ENCODE results near the gene MED14. TPM values are rescaled to one million over a fixed set of nuclear protein-coding genes. Genes with fewer than 3 reads are reported as not detected.

MED14 gene
- polyA plus RNA-seq, 2 donors = 7.4 to 9.8 TPM

DNA sequence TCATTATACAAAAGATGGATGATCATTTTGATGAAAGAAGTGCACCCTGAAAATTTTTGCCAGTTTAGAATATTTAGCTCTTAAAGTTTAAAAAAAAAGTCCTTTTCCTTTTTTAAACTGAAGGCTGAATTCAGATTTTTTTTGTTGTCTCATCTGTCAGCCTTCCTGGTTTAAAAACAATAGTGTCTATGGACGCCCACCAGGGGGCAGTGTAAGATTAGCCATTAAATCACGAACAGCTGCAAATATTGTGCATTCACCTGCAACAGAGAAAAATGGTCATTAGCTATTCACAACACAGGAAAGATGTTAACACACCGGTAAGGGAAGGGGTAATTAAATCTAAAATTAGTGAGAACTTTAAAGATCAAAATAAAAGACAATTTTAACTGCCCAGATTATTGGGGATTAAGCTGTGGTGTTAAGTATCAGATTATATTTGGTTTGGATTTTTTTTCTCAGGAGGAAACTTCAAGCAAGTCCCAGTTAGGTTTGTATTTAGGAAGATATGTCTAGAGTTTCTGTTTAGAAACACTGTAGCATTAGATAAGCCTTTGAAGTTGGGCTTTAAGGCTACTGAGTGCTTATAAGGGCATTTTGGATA lies 83.6 kb downstream of the MED14 start:
- H3K4me3 ChIP-seq (ENCODE audit: low read depth in 1 of 2, low read length in 2 of 2) = no peak overlapping the region
- no peaks in the 10 kb centered on the region for H3K27me3 ChIP-seq (ENCODE audit: control insufficient read depth in 1 of 2, insufficient read depth in 2 of 2, low read length in 2 of 2)
- no peaks in the 10 kb centered on the region for H3K36me3 ChIP-seq (ENCODE audit: control insufficient read depth in 2 of 2, insufficient read depth in 2 of 2, low read length in 1 of 2)
- no peak overlapping the region for H3K27ac ChIP-seq (ENCODE audit: low read depth in 2 of 2, low read length in 1 of 2)
- WGBS, 2 donors = 0 to 1% methylated on average over 3 of the region's 3 CpGs
- H3K9me3 ChIP-seq (ENCODE audit: control insufficient read depth in 2 of 2, insufficient read depth in 1 of 2, low read depth in 1 of 2, low read length in 1 of 2) = no peaks in the 10 kb centered on the region
- no peaks in the 10 kb centered on the region for H3K4me1 ChIP-seq (ENCODE audit: control insufficient read depth in 2 of 2, insufficient read depth in 2 of 2, low read length in 1 of 2)

DNA sequence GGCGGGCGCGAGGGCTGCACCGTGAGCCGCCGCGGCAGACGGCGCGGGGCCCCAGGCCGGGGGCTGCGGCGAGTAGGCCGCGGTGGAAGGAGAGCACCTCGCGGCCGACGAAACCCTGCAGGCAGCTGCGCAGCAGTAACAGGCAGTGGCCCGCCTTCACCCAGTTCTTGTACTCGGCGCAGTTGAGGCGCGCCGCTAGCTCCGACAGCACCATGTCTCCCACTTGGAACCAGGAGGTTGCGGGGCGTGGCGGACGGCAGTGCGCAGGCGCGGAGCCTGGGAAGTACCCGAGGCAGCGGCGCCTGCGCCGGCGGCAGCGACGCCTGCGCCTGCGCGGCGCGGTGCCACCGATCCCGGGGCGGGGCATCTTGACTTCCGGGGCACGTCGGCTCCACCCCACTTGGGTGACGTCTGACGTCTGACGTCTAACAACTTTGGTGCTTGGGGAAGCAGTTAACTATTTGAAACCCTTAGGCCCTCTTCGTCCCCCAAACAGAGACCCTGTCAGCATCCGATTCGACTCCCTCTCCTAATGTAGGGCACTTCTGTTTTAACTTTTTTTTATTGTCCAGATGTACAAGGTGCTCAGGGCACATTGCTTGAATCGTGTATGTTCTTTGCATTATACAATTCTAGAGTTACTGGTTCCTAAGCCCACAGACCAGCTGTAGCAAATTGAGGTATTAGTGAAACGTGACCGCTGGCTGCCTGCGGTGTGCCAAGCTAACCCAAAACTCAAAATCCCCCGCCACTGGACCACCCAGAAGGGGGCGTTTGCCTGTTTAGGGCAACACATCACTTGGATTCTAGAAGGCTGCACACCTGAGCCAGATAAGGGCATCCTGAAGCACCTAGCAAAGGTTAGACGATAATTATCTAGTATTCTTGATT lies 87.8 kb downstream of the MED14 start, which contains the start of gene CXorf38:
TSS of gene CXorf38 (minus strand) at position 255 of the 891 bp plus-strand sequence. CDS start at position 214, 41 bp downstream.
- Histone ChIP-seq H3K27ac (ENCODE audit: low read depth in 2 of 2, low read length in 1 of 2) (peak within 1 kb of the TSS; percentile 82 to 85), H3K4me1 (ENCODE audit: control insufficient read depth in 2 of 2, insufficient read depth in 2 of 2, low read length in 1 of 2) (no peaks in the 10 kb centered on the region), H3K4me3 (ENCODE audit: low read depth in 1 of 2, low read length in 2 of 2) (peak within 1 kb of the TSS; percentile 78 to 87), H3K9me3 (ENCODE audit: control insufficient read depth in 2 of 2, insufficient read depth in 1 of 2, low read depth in 1 of 2, low read length in 1 of 2) (no peaks in the 10 kb centered on the region), H3K27me3 (ENCODE audit: control insufficient read depth in 1 of 2, insufficient read depth in 2 of 2, low read length in 2 of 2) (no peaks in the 10 kb centered on the region), H3K36me3 (ENCODE audit: control insufficient read depth in 2 of 2, insufficient read depth in 2 of 2, low read length in 1 of 2) (no peaks in the 10 kb centered on the region)
- WGBS, 2 donors = 1 to 3% methylated on average over 66 of the region's 66 CpGs

DNA sequence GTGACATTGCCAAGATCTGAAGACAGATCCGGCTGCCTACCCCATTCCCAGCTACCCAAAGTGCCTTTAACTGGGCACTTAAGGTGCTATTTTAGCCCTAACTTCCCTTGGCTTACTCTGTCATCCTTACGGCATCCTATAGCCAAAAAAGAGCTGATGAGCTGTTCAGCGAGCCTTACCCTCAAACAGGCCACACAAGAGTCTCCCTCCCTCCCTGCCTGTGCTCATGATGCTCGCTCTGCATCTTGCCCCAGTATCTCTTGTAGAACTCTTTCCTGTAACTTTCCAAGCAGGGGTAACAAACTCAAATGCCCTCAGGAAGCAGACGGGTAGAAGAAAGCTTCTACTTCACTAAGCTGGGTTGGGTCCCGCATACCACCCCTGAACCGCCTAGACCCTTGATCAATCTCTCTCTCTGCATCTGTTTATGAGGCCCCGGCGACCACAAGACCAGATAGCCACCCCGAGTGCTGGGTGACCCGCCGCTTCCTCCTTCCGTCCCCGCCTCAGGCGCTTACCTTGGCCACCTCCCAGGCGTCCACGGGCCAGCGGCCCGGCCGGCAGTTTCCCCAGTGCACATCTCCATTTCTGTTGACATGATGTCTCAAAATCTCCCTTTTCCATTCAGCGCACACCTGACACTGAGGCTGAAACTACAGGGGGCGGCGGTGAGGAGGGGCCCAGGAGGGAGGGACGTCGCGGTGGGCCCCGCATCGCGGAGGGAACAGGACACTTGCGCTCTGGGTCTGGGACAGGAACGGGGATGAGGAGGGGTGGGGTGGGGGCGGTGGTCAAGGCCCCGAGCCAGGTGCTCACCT lies 88.6 kb downstream of the MED14 start:
- 0 to 5% methylated on average over 32 to 33 of the region's 33 CpGs for WGBS, 2 donors
- Histone ChIP-seq H3K27ac (ENCODE audit: low read depth in 2 of 2, low read length in 1 of 2) (peak overlapping the region; percentile 73 to 82), H3K27me3 (ENCODE audit: control insufficient read depth in 1 of 2, insufficient read depth in 2 of 2, low read length in 2 of 2) (no peaks in the 10 kb centered on the region), H3K4me3 (ENCODE audit: low read depth in 1 of 2, low read length in 2 of 2) (peak overlapping the region; percentile 78 to 87), H3K36me3 (ENCODE audit: control insufficient read depth in 2 of 2, insufficient read depth in 2 of 2, low read length in 1 of 2) (no peaks in the 10 kb centered on the region), H3K9me3 (ENCODE audit: control insufficient read depth in 2 of 2, insufficient read depth in 1 of 2, low read depth in 1 of 2, low read length in 1 of 2) (no peaks in the 10 kb centered on the region), H3K4me1 (ENCODE audit: control insufficient read depth in 2 of 2, insufficient read depth in 2 of 2, low read length in 1 of 2) (no peaks in the 10 kb centered on the region)

GRCh38 chrX:40644821-40645358 lies 90.5 kb downstream of the MED14 start:
- peak overlapping the region; percentile 17 to 39 for H3K4me3 ChIP-seq (ENCODE audit: low read depth in 1 of 2, low read length in 2 of 2)
- H3K27me3 ChIP-seq (ENCODE audit: control insufficient read depth in 1 of 2, insufficient read depth in 2 of 2, low read length in 2 of 2) = no peaks in the 10 kb centered on the region
- H3K4me1 ChIP-seq (ENCODE audit: control insufficient read depth in 2 of 2, insufficient read depth in 2 of 2, low read length in 1 of 2) = no peaks in the 10 kb centered on the region
- no peaks in the 10 kb centered on the region for H3K36me3 ChIP-seq (ENCODE audit: control insufficient read depth in 2 of 2, insufficient read depth in 2 of 2, low read length in 1 of 2)
- peak overlapping the region; percentile 74 to 77 for H3K27ac ChIP-seq (ENCODE audit: low read depth in 2 of 2, low read length in 1 of 2)
- no peaks in the 10 kb centered on the region for H3K9me3 ChIP-seq (ENCODE audit: control insufficient read depth in 2 of 2, insufficient read depth in 1 of 2, low read depth in 1 of 2, low read length in 1 of 2)
- WGBS, 2 donors = 5 to 20% methylated on average over 4 of the region's 4 CpGs

DNA sequence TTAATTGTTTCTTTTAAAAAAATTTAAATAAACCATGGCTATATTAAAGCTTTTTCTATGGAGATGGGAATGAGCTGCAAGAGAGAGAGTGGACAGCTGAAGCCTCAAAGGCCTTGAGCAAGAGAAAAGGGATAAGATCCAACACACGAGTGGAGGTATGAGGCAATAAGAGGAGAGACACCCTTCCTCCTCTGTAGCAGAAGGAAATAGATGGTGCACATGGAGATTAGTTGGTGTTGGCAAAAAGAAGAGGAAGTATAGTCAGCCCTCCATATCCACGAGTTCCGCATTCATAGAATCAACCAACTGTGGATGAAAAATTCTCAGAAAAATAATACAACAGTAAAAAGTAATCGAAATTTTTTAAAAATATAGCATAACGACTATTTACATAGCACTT lies 91.2 kb downstream of the MED14 start:
- H3K36me3 ChIP-seq (ENCODE audit: control insufficient read depth in 2 of 2, insufficient read depth in 2 of 2, low read length in 1 of 2) = no peaks in the 10 kb centered on the region
- H3K9me3 ChIP-seq (ENCODE audit: control insufficient read depth in 2 of 2, insufficient read depth in 1 of 2, low read depth in 1 of 2, low read length in 1 of 2) = no peaks in the 10 kb centered on the region
- H3K4me3 ChIP-seq (ENCODE audit: low read depth in 1 of 2, low read length in 2 of 2) = peak overlapping the region in 1 of 2 donors; percentile 17
- WGBS, 2 donors = 40 to 50% methylated on average over 5 of the region's 5 CpGs
- no peaks in the 10 kb centered on the region for H3K4me1 ChIP-seq (ENCODE audit: control insufficient read depth in 2 of 2, insufficient read depth in 2 of 2, low read length in 1 of 2)
- no peak overlapping the region for H3K27ac ChIP-seq (ENCODE audit: low read depth in 2 of 2, low read length in 1 of 2)
- H3K27me3 ChIP-seq (ENCODE audit: control insufficient read depth in 1 of 2, insufficient read depth in 2 of 2, low read length in 2 of 2) = no peaks in the 10 kb centered on the region

- peaks cover 8 to 9% of the 10 kb centered on the region in 2 donors for H3K36me3 ChIP-seq (ENCODE audit: control insufficient read depth in 2 of 2, insufficient read depth in 2 of 2, low read length in 1 of 2)
- 64 to 79% methylated on average over 3 of the region's 3 CpGs for WGBS, 2 donors
Measured at GRCh38 chrX:40637687-40638086, 97.7 kb downstream of the MED14 start.

DNA sequence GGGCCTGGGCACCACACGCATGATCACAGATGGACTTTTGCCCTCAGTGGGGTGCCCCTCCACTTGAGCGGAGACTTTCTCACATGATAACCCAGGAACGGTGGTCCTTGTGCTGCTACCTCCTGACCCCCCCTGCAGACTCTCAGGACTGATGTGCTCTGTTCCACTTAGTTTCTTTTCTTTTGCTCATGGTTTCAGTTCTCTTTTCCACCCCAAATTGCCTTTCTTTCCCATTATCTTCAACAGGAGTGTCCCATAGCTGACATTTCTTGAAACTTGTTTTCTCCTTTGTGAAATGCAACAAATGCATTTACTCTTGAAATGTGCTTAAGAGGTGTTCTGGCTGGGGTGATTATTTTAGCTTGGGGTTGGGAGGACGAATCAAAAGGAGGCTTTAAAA lies 103.1 kb downstream of the MED14 start:
- peaks cover 0 to 12% of the 10 kb centered on the region in 2 donors for H3K27me3 ChIP-seq (ENCODE audit: control insufficient read depth in 1 of 2, insufficient read depth in 2 of 2, low read length in 2 of 2)
- no peaks in the 10 kb centered on the region for H3K9me3 ChIP-seq (ENCODE audit: control insufficient read depth in 2 of 2, insufficient read depth in 1 of 2, low read depth in 1 of 2, low read length in 1 of 2)
- peaks cover 9 to 15% of the 10 kb centered on the region in 2 donors for H3K36me3 ChIP-seq (ENCODE audit: control insufficient read depth in 2 of 2, insufficient read depth in 2 of 2, low read length in 1 of 2)
- H3K4me1 ChIP-seq (ENCODE audit: control insufficient read depth in 2 of 2, insufficient read depth in 2 of 2, low read length in 1 of 2) = peaks cover 0 to 2% of the 10 kb centered on the region in 2 donors
- no peak overlapping the region for H3K4me3 ChIP-seq (ENCODE audit: low read depth in 1 of 2, low read length in 2 of 2)
- 84 to 90% methylated on average over 4 of the region's 4 CpGs for WGBS, 2 donors
- H3K27ac ChIP-seq (ENCODE audit: low read depth in 2 of 2, low read length in 1 of 2) = no peak overlapping the region

More at GRCh38 chrX:40637687-40638086, 97.7 kb downstream of the MED14 start:
- no peaks in the 10 kb centered on the region for H3K9me3 ChIP-seq (ENCODE audit: control insufficient read depth in 2 of 2, insufficient read depth in 1 of 2, low read depth in 1 of 2, low read length in 1 of 2)
- H3K4me1 ChIP-seq (ENCODE audit: control insufficient read depth in 2 of 2, insufficient read depth in 2 of 2, low read length in 1 of 2) = peaks cover 0 to 2% of the 10 kb centered on the region in 2 donors
- peaks cover 0 to 12% of the 10 kb centered on the region in 2 donors for H3K27me3 ChIP-seq (ENCODE audit: control insufficient read depth in 1 of 2, insufficient read depth in 2 of 2, low read length in 2 of 2)
- no peak overlapping the region for H3K27ac ChIP-seq (ENCODE audit: low read depth in 2 of 2, low read length in 1 of 2)
- H3K4me3 ChIP-seq (ENCODE audit: low read depth in 1 of 2, low read length in 2 of 2) = no peak overlapping the region

- no peaks in the 10 kb centered on the region for H3K9me3 ChIP-seq (ENCODE audit: control insufficient read depth in 2 of 2, insufficient read depth in 1 of 2, low read depth in 1 of 2, low read length in 1 of 2)
- H3K36me3 ChIP-seq (ENCODE audit: control insufficient read depth in 2 of 2, insufficient read depth in 2 of 2, low read length in 1 of 2) = peaks cover 0 to 10% of the 10 kb centered on the region in 2 donors
- no peak overlapping the region for H3K4me3 ChIP-seq (ENCODE audit: low read depth in 1 of 2, low read length in 2 of 2)
- no peaks in the 10 kb centered on the region for H3K4me1 ChIP-seq (ENCODE audit: control insufficient read depth in 2 of 2, insufficient read depth in 2 of 2, low read length in 1 of 2)
- H3K27me3 ChIP-seq (ENCODE audit: control insufficient read depth in 1 of 2, insufficient read depth in 2 of 2, low read length in 2 of 2) = no peaks in the 10 kb centered on the region
- H3K27ac ChIP-seq (ENCODE audit: low read depth in 2 of 2, low read length in 1 of 2) = no peak overlapping the region
- WGBS, 2 donors = 95 to 96% methylated on average over 5 of the region's 5 CpGs
Measured at GRCh38 chrX:40628506-40628905, 106.8 kb downstream of the MED14 start.

DNA sequence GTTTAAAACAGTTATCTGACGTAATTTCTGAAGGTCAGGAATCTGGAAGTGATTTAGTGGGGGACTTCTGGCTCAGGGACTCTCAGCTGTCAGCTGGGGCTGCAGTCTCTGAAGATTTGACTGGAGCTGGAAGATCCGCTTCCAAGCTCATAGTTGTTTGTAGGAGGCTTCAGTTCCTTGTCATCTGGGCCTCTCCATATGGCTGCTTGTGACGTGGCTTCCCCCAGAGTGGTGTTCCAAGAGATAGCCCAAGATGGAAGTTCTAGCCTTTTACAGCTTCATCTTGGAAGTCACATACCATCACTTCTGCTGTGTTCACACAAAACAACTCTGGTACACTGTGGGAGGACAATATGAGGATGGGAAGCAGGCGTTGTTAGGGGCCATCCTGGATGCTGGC lies 110.0 kb downstream of the MED14 start:
- Histone ChIP-seq H3K36me3 (ENCODE audit: control insufficient read depth in 2 of 2, insufficient read depth in 2 of 2, low read length in 1 of 2) (peaks cover 0 to 3% of the 10 kb centered on the region in 2 donors), H3K4me3 (ENCODE audit: low read depth in 1 of 2, low read length in 2 of 2) (no peak overlapping the region), H3K9me3 (ENCODE audit: control insufficient read depth in 2 of 2, insufficient read depth in 1 of 2, low read depth in 1 of 2, low read length in 1 of 2) (peaks cover 0 to 8% of the 10 kb centered on the region in 2 donors), H3K27ac (ENCODE audit: low read depth in 2 of 2, low read length in 1 of 2) (no peak overlapping the region), H3K4me1 (ENCODE audit: control insufficient read depth in 2 of 2, insufficient read depth in 2 of 2, low read length in 1 of 2) (no peaks in the 10 kb centered on the region), H3K27me3 (ENCODE audit: control insufficient read depth in 1 of 2, insufficient read depth in 2 of 2, low read length in 2 of 2) (no peaks in the 10 kb centered on the region)
- 80 to 81% methylated on average over 4 of the region's 4 CpGs for WGBS, 2 donors
